WI38 (cell line): Measurements from ENCODE around the gene TUNAR.

ENCODE experiments used
- H3K4me3 ChIP-seq: 2 replicates; pipeline ENCODE4 v1.5.1; 2011; ENCODE audit warnings: low read depth, mild to moderate bottlenecking, control low read depth, low read length
- CTCF ChIP-seq: IDR thresholded peaks from 2 replicates; pipeline ENCODE4 v1.5.1; 2012; ENCODE audit warnings: low read depth, mild to moderate bottlenecking, control low read depth, low read length

Gene TUNAR

GRCh38 chr14:95850429-95850828, 26.2 kb upstream of the TUNAR start:
- no peak for TF ChIP-seq CTCF
- H3K4me3 ChIP-seq: no peak overlapping the region

- H3K4me3 ChIP-seq: no peak overlapping the region
- no peak for TF ChIP-seq CTCF
Observed at GRCh38 chr14:95855606-95856005, 21.0 kb upstream of the TUNAR start.

- TF ChIP-seq CTCF: no peak
- H3K4me3 ChIP-seq: no peak overlapping the region
Observed at GRCh38 chr14:95857275-95857674, 19.4 kb upstream of the TUNAR start.

- H3K4me3 ChIP-seq: no peak overlapping the region
- no peak for TF ChIP-seq CTCF
Observed at GRCh38 chr14:95858893-95859292, 17.7 kb upstream of the TUNAR start.

- H3K4me3 ChIP-seq: no peak overlapping the region
- no peak for TF ChIP-seq CTCF
Observed at GRCh38 chr14:95862243-95862642, 14.4 kb upstream of the TUNAR start.

GRCh38 chr14:95863295-95863694, 13.3 kb upstream of the TUNAR start:
- no peak overlapping the region for H3K4me3 ChIP-seq
- no peak for TF ChIP-seq CTCF

GRCh38 chr14:95869776-95870175, 6.9 kb upstream of the TUNAR start:
- no peak overlapping the region for H3K4me3 ChIP-seq
- TF ChIP-seq CTCF: no peak
